Fibroblast of lung (primary cell): Measurements from ENCODE around the gene CPO. TPM values are rescaled to one million over a fixed set of nuclear protein-coding genes. Genes with fewer than 3 reads are reported as not detected.

Source experiments
- DNase-seq, 2 donors: peaks; one replicate each; pipeline versions ENCODE4 v3.0.0 to v3.0.0-alpha.2; 2010; ENCODE audit warnings: low read depth in 2 of 2
- H2AFZ ChIP-seq: 2 replicates; pipeline ENCODE4 v1.5.1; 2012; ENCODE audit warnings: low read length, control low read depth, inconsistent platforms
- H3K27ac ChIP-seq: 2 replicates; pipeline ENCODE4 v1.5.1; 2011; ENCODE audit warnings: low read length, control low read depth; ENCODE audit not compliant: insufficient read depth
- H3K27me3 ChIP-seq: 2 replicates; pipeline ENCODE4 v1.5.1; 2011; ENCODE audit warnings: mild to moderate bottlenecking, low read length; ENCODE audit not compliant: control insufficient read depth, insufficient read depth
- H3K36me3 ChIP-seq: 2 replicates; pipeline ENCODE4 v1.5.1; 2011; ENCODE audit warnings: low read length; ENCODE audit not compliant: control insufficient read depth, insufficient read depth
- H3K4me1 ChIP-seq: 2 replicates; pipeline ENCODE4 v1.5.1; 2011; ENCODE audit warnings: low read length; ENCODE audit not compliant: control insufficient read depth, insufficient read depth; ENCODE audit errors: extremely low read depth
- H3K4me2 ChIP-seq: 2 replicates; pipeline ENCODE4 v1.5.1; 2011; ENCODE audit warnings: low read length, control low read depth; ENCODE audit not compliant: insufficient read depth; ENCODE audit errors: extremely low read depth
- H3K4me3 ChIP-seq, 4 experiments: fragments of 200-600 bp in 1 of 4; sonication (generic) in 1 of 4; replicated peaks in 1 of 4; 2 replicates each; pipeline ENCODE4 v1.5.1; 2011 to 2016; ENCODE audit warnings: low read length in 4 of 4, low read depth in 3 of 4, mild to moderate bottlenecking in 3 of 4, control low read depth in 2 of 4, inconsistent platforms in 1 of 4, mixed read lengths in 1 of 4; ENCODE audit not compliant: insufficient read depth in 1 of 4; ENCODE audit errors: control extremely low read depth in 1 of 4
- H3K79me2 ChIP-seq: 2 replicates; pipeline ENCODE4 v1.5.1; 2012; ENCODE audit warnings: mild to moderate bottlenecking, low read length, inconsistent platforms; ENCODE audit not compliant: control insufficient read depth, insufficient read depth
- H3K9ac ChIP-seq: 2 replicates; pipeline ENCODE4 v1.5.1; 2011; ENCODE audit warnings: mild to moderate bottlenecking, low read length, control low read depth; ENCODE audit not compliant: insufficient read depth
- H3K9me3 ChIP-seq: 2 replicates; pipeline ENCODE4 v1.5.1; 2012; ENCODE audit warnings: low read depth, low read length; ENCODE audit not compliant: control insufficient read depth, insufficient read depth
- H4K20me1 ChIP-seq: 2 replicates; pipeline ENCODE4 v1.5.1; 2011; ENCODE audit warnings: low read length; ENCODE audit not compliant: control insufficient read depth, insufficient read depth; ENCODE audit errors: extremely low read depth
- CTCF ChIP-seq, 2 donors: IDR thresholded peaks in 1 of 2; conservative IDR thresholded peaks in 1 of 2; 1 replicate in 1 of 2; 2 replicates in 1 of 2; pipeline ENCODE4 v1.5.1; 2011 to 2012; ENCODE audit warnings: low read length in 2 of 2, control low read depth in 1 of 2, inconsistent platforms in 1 of 2, low read depth in 1 of 2, mild to moderate bottlenecking in 1 of 2
- EZH2 ChIP-seq: IDR thresholded peaks from 2 replicates; pipeline ENCODE4 v1.5.1; 2012; ENCODE audit warnings: low read length, control low read depth, mild to moderate bottlenecking; ENCODE audit errors: missing control alignments
- polyA plus RNA-seq, 2 donors: library from polyadenylated mRNA; depleted of rRNA in 1 of 2; stranded (reverse) in 1 of 2; unstranded in 1 of 2; fragments of >200 nt; gene quantifications; 2 replicates each; pipeline ENCODE4 v1.2.1, GENCODE V29; 2011 to 2012; ENCODE audit warnings: missing spikeins in 1 of 2
- total RNA-seq: library from RNA; depleted of rRNA; stranded (reverse); fragments of >200 nt; gene quantifications from 2 replicates; pipeline ENCODE4 v1.2.1, GENCODE V29; 2014

Gene CPO
- total and polyA plus RNA-seq, 2 donors (not counting 1 experiment from before 2014, with no cell fraction given): under 0.01 TPM; not detected in 1

- Histone ChIP-seq H3K9me3 (no peaks in the 10 kb centered on the region), H3K27me3 (no peaks in the 10 kb centered on the region), H3K79me2 (no peaks in the 10 kb centered on the region), H3K4me3 (no peak overlapping the region), H3K4me1 (no peaks in the 10 kb centered on the region), H3K36me3 (no peaks in the 10 kb centered on the region), H3K4me2 (no peak overlapping the region), H3K27ac (no peak overlapping the region), H2AFZ (no peak overlapping the region), H4K20me1 (no peaks in the 10 kb centered on the region), H3K9ac (no peak overlapping the region)
- no peak for DNase-seq
- no peak for TF ChIP-seq CTCF (conservative IDR thresholded peaks at IDR 0.05 in 1 of 2, IDR thresholded peaks at IDR 0.05 in 1 of 2; ENCODE audit: low read depth in 1 of 2, low read length in 2 of 2)
- no peak for TF ChIP-seq EZH2
These were observed 29.9 kb downstream of the CPO start for GRCh38 chr2:206969192-206969591.

DNA sequence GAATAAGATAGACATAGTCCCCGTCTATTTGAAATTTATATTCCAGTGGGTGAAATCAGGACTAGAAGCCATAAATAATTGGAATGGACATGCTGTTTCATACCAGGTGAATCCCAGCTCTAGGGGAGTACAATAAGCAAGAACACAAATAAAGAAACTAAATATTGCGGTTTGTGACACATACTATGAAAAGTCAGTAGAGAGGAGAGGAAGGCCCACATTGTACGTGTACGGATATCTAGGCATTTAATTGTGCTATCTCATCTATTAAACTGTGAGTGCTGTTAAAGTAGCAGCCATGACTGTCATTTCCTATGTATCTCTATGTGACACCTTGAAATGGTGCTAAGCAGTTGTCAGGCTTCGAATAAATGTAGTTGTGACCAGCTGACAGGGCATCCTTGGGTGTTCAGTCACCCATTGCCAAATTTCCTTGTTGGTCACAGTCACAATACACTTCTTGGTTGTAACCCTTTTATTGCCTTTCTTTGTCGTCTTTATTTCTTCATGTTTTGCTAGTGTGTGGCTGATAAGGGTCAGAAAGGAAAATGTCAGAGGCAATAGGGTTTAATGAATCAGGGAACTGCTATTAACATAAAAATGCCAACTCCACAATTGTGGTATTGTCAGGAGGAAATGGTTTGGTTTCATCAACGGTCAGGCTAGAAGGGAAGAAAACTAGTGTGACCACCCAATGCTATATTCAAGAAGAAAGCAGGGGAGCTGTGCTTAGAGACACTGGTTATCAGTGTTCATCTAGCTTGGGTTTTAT is 31.5 kb downstream of the CPO start:
- H3K27me3 ChIP-seq: no peaks in the 10 kb centered on the region
- H4K20me1 ChIP-seq: no peaks in the 10 kb centered on the region
- no peak overlapping the region for H3K27ac ChIP-seq
- H3K4me3 ChIP-seq: no peak overlapping the region
- H2AFZ ChIP-seq: no peak overlapping the region
- TF ChIP-seq CTCF (conservative IDR thresholded peaks at IDR 0.05 in 1 of 2, IDR thresholded peaks at IDR 0.05 in 1 of 2; ENCODE audit: low read depth in 1 of 2, low read length in 2 of 2): no peak
- no peak for TF ChIP-seq EZH2
- no peak overlapping the region for H3K9ac ChIP-seq
- H3K4me2 ChIP-seq: no peak overlapping the region
- DNase-seq: no peak
- H3K4me1 ChIP-seq: no peaks in the 10 kb centered on the region
- H3K9me3 ChIP-seq: no peaks in the 10 kb centered on the region
- no peaks in the 10 kb centered on the region for H3K36me3 ChIP-seq
- H3K79me2 ChIP-seq: no peaks in the 10 kb centered on the region

- Histone ChIP-seq H3K9me3 (no peaks in the 10 kb centered on the region), H3K36me3 (no peaks in the 10 kb centered on the region), H2AFZ (no peak overlapping the region), H4K20me1 (no peaks in the 10 kb centered on the region), H3K4me2 (no peak overlapping the region), H3K9ac (no peak overlapping the region), H3K27ac (no peak overlapping the region), H3K4me3 (no peak overlapping the region), H3K4me1 (no peaks in the 10 kb centered on the region), H3K27me3 (no peaks in the 10 kb centered on the region), H3K79me2 (no peaks in the 10 kb centered on the region)
- peak in 1 of 2 donors; percentile 60 for DNase-seq
- no peak for TF ChIP-seq EZH2
- TF ChIP-seq CTCF (conservative IDR thresholded peaks at IDR 0.05 in 1 of 2, IDR thresholded peaks at IDR 0.05 in 1 of 2; ENCODE audit: low read depth in 1 of 2, low read length in 2 of 2): no peak
These were observed 32.5 kb downstream of the CPO start for GRCh38 chr2:206971805-206972204.
